Urothelium cell line (cell line): Measurements from ENCODE around the gene RET.

Experiments used
- DNase-seq: peaks from one replicate; pipeline ENCODE4 v3.0.0; 2011; ENCODE audit warnings: low spot score, mixed read lengths
- FAIRE-seq: peaks from 2 replicates; lab custom pipeline; 2011; peaks lifted over from hg19 to GRCh38; lab: Jason Lieb, UNC

RET gene

DNA sequence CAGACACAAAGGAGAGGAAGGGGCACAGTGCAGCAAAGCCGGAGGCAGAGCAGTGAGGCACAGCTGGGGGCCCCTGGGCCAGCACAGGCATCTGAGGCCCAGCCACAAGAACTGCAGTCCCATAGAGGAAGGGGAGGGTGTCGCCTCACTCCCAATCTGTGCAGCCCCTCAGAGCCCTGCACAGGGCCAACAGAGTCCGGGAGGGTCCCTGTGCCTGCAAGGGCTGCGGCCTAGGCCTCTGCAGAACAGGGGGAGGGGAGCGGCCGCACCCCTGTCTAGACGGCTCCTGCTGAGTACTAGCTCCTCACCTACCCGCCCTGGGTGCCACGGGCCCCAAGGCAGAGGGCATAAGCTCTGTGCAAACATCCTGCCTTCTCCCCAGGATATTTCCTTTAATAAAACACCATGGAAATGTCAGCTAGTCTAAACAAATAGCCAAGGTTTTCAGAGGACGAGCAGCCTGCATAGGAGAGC lies 32.4 kb upstream of the RET start:
- DNase-seq (no peak), FAIRE-seq (no peak)

DNA sequence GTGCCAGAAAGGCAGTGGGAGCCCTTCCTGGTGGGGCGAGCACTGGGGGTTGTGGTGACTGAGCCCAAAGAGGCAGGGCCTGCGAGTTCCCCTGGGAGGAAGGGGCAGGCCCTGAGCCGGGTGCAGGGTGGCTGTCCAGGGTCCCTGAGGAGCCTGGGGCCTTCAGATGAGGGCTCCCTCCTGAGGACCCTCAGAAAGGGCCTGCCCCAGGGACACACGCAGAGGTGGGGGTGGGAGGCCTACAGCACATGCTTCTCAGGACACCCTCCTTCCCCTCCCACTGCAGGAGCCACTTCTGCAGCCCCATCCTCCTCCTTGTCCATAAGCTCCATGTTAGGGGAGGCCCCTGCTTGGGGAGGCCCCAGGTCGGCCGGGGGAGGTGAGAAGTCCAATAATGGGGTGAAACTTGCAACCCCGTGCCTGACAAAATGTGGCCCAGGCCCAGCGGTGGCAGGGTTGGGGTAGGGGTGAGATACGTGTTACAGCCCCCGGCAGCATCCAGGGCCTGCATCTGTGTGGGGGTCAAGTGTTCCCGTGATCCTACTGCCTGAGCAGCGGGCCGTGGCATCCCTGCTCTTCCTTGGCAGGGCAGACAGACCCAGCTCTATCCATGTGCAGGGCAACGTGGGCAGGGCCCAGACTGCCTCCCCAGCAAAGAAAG lies 31.8 kb upstream of the RET start:
- FAIRE-seq (no peak), DNase-seq (no peak)

DNA sequence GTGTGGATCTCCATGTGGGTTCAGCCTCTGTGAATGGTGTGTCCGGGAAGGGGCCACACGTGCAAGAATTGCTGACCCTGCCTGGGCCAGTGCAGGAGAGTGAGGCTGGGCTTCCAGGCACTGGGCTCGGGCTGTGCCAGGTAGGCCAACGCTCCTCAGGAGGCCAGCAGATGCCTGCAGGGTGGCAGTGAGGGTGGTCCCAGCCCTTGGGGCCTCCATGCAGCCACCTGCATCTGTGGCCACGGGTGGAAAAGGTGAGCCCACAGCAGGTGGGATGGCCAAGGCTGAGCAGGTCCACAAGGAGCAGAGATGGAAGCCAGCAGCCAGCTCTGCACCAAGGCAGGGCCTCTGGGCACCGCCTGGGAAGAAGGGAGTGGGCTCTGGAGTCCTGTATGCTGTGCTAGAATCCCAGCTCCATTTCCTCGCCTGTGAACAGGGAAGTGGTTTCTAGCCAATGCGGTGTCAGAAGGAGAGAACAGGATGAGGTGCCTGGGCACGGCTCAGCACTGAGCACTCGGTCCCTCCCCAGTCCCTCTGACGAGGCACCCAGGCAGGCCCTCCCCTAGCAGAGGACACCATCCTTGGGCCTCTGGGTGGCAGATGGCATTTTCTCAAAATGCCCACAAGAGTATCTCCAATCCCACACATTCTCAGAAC lies 31.1 kb upstream of the RET start:
- DNase-seq (no peak), FAIRE-seq (no peak)

DNA sequence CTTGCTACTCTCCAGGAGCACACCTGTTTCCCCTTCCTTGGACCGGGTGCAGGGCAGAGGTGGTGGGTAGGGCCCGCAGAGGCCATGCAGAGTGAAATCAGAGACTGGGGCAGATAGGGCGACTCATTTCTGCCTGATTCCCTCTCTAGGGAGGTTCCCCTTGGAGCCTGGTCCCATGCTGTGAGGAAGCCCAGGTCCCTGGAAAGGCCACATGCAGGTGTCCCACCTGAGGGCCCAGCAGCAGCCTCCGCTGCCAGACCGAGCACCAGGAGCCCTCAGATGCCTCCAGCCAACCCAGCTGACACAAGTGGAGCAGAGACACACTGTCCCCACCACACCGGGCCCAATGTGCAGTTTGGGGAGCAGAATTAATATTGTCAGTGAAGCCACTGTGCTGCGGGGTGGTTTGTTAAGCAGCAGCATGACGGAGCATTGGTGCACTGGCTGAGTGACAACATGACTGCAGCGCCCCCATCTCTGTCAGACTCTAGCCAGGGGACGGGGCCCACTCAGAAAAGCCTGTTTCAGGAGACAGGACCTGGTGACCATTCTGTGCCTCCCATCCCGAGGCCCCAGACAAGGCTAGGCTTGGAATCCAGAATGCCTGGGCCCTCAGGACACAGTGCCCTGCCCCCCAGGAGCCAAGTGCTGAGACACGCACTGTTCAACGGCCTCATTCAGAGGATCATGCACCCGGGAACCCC lies 30.4 kb upstream of the RET start:
- DNase-seq (no peak), FAIRE-seq (no peak)

DNA sequence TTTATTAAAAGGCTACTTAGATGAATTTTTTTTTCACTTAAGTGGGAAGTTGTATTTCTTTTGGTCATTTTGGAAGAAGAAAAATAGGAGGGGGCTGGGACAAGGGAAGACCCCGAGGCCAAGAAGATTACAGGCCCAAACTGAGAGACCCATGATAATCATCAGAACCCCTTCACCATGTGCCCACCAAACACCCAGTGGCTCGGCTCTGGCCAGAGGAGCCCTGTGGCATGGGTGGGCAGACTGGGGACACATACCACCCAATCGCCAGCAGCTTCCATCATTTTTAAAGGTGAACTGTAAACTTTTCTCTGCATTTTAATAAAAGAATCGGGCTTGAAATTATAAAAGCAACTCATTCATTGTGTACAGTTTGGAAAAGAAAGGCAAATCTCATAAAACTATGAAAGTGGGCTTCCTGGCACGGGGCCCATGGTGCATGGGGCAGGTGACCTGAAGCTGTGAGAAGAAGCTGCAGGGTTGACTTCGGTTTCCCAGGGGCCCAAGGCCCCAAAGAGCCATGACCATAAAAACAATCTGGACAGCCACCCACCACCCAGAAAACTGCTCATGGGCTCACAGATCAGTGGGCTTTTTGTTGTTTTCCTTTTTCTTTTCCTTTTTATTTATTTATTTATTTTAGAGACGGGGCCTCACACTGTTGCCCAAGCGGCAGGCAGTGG lies 29.4 kb upstream of the RET start:
- FAIRE-seq (no peak), DNase-seq (no peak)

DNA sequence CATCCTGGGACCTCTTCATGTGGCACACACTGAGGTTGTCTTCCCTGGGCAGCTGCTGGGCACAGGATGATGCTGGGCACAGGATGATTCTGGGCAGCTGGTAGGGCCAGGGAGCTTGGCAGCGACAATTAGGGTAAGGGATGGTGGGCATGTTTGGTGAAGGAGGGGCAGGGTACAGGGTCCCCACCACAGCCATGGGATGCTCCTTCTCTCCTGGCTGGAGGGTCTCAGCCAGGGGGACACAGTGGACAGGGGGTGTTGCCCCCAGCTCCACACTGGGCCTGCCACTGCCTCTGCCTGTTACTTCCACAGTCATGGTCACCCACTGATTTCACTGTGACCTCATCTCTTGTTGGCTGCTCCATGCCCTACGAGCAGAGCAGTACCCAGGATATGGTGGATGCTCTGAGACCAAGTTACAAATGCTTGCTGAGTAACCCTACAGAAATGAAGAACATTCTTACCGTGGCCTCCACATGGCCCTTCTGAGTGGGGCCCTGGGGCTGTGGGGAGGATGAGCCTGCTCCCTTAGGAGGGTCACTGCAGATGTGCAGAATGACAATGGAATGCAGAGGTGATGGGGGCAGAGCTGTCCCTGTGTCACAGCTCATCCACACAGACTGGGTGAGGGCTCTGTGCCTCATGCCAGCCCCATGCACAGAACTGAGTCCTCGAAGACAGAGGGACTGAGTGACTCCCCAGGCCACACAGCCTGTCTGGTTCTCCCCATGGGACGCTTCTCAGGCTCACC lies 28.4 kb upstream of the RET start:
- DNase-seq (no peak), FAIRE-seq (no peak)

DNA sequence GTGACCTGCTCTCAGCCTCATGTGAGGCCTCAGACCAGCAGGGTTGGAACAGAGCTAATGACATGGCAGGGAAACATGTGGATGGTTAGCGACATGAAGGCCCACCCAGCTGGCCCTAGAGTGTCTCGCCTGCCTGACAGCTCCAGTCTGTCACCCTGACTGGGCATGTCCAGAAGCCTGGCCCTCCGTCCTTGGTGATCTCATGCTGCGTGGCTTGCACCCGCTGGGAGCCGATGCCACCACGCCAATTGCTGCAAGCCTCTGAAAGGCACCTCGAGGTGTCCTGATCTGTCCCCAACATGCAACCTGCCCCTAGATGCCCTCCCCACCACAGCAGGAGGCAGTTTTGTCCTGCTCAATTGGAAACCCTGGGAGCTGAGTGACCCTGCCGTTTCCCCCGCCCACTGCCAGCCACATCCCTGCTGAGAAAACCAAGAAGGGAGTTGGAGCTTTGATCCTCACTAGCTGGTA lies 27.8 kb upstream of the RET start:
- DNase-seq (no peak), FAIRE-seq (peak; percentile 95)

DNA sequence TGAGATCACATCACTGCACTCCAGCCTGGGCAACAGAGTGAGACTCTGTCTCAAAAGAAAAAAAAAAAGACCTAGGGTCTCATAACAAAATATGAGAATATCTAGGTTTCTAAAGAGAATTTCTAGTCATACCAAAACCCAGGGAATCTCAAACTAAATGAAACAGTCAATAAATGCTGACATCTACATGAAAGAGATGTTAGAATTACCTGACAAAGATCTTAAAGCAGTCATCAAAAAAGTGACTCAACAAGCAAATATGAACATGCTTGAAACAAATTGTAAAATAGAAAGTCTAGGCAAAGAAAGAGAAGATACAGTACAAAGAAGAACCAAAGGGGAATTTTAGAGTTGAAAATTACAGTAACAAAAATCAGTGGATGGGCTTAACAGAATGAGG lies 26.9 kb upstream of the RET start:
- DNase-seq (no peak), FAIRE-seq (no peak)

DNA sequence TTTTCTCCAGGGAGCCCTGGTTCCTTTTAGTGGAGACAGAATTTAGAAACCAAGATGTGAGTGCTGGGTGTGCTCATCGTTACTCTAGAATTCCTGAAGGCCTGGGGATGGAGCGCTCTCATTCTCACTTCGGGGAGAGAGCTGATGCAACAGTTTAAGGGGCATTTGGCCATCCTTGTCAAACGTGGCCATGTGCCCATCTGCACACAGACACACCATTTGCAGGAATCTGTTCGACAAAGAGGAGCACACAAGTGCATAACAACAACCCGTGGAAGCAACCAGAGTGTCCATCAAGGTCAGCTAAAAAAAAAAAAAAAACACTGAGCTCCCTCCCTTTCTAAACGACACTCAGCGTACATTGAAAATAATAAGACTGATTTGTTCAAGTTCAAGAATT lies 23.0 kb upstream of the RET start:
- FAIRE-seq (peak; percentile 35), DNase-seq (no peak)

DNA sequence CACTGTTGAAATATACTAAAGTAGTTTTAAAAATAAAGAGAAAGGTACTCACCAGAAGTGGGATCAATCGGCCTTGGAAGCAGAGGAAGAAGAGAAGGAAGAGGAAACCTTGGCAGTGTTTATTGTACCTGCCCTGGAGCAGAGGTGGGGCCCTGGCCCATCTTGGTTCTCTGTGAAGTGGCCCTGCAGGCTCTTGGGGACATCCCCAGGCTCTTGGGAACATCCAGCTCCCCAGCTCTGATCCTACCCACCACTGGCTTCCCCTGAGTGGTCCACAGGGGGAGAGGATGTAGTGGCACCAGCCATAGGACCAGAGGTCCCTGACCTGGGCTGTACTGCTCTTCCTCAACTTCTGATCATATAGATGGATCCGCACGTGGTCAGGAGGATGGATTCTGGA lies 22.3 kb upstream of the RET start:
- no peak for DNase-seq
- FAIRE-seq, result no peak

DNA sequence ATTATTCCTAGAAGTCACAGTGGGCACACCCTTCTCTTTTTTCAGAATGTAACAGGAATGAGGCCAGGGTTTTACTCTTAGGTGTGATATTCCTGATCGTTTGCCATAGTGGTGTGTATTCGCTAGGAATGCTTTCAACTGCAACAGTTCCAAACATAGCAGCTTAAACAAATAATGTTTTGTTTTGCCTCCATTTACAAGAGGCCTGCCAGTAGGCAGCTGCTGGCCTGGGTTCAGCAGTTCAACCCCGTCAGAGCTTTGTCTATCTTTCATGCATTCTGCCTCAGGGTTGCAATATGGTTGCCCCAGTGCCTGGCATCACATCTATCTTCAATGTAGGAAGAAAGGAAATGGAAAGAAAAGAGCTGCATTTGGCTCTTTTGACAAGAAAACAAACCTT lies 21.7 kb upstream of the RET start:
- no peak for FAIRE-seq
- DNase-seq, result no peak

DNA sequence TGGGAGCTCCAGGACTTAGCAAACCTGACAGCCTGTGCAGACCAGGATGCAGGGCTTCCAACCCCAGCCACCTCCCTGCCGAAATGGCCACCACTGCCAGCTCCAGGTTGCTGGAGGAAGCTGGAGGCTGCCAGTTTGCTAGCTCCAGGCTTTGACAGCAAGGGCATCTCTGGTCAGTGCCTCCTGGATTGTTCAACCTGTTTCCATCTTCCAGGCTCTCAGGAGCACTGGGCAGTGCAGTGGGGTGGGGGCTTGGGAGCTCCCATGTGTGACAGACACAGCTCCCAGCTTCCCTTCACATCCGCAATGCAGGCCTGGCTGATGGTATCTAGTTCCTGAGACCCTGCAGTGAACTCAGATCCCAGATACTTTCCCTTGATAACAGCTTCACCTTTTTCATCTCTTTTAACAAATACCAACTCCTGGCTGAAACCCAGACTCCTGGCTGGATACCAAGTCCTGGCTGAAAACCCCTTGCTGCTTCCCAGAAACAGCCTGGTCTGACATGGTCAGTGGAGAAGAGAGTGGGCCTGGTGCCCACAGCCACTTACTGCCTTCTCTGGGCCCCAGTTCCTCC lies 20.8 kb upstream of the RET start:
- no peak for DNase-seq
- FAIRE-seq, result no peak

DNA sequence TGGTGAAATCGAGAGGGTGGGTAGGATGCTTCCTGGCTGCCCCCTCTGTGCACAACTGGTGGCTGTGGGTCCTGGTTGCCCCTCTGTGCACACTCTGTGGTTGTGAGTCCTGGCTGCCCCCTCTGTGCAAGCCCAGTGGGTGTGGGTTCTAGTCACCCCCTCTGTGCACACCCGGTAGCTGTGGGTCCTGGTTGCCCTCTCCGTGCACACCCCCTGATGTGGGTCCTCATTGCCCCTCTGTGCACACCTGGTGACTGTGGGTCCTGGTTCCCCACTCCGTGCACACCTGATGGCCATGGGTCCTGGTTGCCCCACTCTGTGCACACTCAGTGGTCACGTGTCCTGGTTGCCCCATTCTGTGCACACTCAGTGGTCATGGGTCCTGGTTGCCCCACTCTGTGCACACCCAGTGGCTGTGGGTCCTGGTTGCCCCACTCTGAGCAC lies 20.3 kb upstream of the RET start:
- DNase-seq (no peak), FAIRE-seq (no peak)

DNA sequence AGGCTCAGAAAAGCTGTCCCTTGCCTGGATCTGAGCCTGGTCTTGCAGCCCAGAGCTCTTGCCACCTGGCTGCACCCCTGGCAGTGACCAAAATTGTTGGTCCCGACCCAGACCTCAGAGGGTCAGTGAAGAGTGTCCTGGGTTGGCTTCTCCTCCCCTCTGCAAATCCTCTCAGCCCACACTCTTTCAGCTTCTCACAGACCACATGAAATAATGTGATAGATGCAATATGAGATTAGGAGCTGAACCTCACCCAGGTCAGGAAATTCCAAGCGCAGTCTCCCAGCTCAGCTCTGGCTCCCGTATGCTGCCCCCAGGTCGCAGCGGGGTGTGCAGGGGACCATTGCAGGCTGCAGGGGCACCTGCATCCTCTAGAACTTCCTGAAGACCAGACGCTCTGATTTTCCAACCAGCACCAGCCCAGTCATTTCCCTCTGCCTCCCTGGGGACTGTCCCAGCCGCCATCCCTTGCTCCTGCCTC lies 19.6 kb upstream of the RET start:
- DNase-seq (no peak), FAIRE-seq (no peak)

DNA sequence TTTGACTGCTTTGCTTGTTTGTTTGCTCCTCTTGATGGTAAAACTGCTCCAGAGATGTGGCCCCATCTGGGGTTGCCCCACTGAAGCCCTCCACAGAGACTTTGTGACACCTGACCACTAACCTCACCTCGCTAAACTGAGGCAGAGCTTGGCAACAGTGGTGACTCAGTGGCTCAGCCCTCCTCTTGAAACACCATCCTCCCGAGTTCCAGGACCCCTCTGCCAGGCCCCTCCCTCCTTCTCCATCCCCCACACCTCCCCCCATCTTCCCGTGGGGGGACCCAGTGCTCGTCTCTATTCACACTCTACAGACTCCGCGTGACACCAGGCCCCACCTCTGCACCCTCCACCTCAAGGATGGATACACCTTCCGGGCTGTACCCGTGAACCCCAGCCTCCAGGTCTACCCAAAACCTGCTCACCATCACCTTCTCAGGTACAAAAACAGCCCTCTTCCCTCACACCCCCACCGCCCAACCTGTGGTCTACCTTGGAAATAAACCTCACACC lies 19.0 kb upstream of the RET start:
- DNase-seq, result no peak
- FAIRE-seq, result no peak

DNA sequence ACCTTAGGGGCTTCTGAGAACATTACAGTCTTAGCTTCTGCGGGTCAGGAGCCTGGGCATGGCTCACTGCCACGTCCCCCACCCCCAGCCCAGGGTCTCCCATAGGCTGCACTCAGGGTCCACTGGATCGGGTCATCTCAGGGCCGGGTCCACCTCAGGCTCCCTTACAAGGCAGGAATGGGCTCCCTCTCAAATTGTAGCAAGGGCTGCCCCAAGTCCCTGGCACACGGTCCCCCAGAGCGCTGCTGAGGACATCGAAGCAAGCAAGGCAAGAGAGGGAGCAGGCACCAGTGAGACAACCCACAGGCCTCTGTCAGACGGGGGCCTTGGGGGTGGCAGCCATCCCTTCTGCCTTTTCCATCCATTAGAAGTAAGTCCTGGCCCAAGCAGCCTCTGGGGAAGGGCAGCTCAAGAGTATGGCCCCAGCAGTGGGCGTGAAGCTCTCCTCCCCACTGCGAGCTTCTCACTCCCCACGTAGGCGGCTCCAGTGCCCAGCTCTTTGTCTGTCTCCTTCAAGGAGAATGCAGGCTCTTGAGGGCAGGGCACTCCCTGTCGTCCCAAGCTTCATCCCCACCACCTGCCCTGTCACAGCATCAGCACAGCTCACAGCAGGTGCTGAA lies 18.0 kb upstream of the RET start:
- FAIRE-seq (no peak), DNase-seq (no peak)

DNA sequence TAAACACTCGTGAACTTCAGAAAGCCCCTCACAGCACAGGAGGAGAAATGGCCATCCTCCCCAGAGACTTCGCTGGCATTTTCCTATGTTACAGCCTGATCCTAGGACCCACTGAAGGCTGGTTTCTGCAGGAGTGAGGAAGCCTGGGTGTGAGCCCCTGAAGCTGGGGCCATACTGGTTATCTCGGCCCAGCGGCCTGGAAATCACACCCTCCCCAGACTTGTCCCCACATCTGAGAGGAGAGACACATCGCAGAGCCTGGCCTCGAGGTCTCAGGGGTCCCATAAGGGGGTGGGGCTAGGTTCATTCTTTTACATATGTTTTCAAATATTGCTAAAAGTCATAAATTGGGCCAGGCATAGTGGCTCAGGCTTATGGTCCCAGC lies 17.5 kb upstream of the RET start:
- no peak for DNase-seq
- no peak for FAIRE-seq

DNA sequence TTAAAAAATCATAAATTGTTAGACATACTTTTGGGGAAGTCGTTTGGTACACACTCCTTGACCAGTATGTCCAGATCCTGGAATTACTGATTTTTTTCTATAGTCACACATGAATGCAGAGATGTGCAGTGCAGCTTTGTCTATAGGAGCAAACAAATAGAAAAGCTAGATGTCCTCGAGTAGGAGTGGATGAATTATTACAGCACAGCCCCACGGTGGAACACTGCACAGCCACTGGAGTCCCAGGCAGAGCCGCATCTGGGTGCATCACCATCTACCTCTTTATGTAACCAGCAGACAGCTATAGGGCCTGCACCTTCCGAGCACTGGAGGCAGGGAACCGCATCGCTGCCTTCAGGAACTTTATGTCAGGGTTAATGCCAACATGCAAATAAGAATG lies 17.0 kb upstream of the RET start:
- FAIRE-seq (peak; percentile 53), DNase-seq (no peak)

DNA sequence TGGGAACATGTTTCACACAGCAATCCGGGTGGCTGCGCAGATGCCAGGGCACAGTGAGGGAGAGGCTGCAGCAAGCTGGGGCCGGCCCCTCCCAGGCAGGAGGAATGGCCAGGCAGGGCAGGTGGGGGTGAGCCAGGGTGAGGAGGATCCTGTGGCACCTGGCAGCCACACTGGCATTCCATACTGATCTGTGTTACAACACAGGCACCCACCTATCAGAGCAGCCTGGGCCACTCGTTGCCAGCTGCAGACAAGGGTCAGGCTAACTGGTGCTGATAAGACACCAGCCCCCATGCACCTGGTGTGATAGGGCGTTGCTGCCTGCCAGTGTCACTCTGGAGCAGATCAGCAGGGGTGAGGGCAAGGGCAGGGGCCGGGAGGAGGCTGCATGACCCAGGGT lies 16.6 kb upstream of the RET start:
- DNase-seq (no peak), FAIRE-seq (peak; percentile 94)

DNA sequence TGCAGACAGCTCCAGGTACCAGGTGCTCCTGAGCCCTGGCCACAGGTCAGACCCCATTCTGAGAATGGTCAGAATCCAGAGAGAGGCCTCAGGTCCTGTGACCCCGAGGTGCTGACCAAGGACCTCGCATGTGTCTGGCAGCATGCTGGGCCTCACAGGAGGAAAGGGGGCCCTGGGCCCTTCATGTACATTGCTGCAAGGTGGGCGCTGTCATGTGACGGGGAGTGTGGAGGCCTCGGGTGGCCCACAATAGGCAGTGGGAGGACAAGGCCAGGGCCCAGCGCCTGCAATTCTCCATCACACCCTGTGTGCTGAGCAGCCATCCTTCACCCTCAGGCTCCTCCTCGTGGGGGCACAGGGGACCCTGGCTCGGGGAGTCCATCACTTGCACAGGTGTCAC lies 15.5 kb upstream of the RET start:
- no peak for DNase-seq
- FAIRE-seq, result no peak
